Sigmoid colon (tissue), 4 donors: ENCODE results near the gene AKR1C1.
"Not testable (repeated sequence)": the region's sequence is repeated elsewhere in the genome, so short reads cannot be mapped to it uniquely, and the experiment has no call there.

Experiments used
- CTCF ChIP-seq, 4 experiments: fragments of 450-650 bp in 3 of 4; fragments of 200-600 bp in 1 of 4; IDR thresholded peaks; one replicate each; pipeline ENCODE4 v1.5.1; 2016 to 2019; ENCODE audit warnings: antibody characterized with exemption in 4 of 4, mild to moderate bottlenecking in 3 of 4, moderate library complexity in 2 of 4
- POLR2A ChIP-seq, 2 donors: fragments of 450-650 bp; IDR thresholded peaks; one replicate each; pipeline ENCODE4 v1.6.1; 2016; ENCODE audit warnings: antibody characterized with exemption in 2 of 2, mild to moderate bottlenecking in 2 of 2, moderate library complexity in 2 of 2
- POLR2AphosphoS5 ChIP-seq, 4 donors: sonication (generic); formaldehyde crosslinking; IDR thresholded peaks; one replicate each; pipeline ENCODE4 v1.6.1; 2017; ENCODE audit warnings: antibody characterized with exemption in 4 of 4

- TF ChIP-seq CTCF, POLR2AphosphoS5, POLR2A (IDR thresholded peaks at IDR 0.05): not testable (repeated sequence)
Observed at GRCh38 chr10:4974400-4974799, 11.2 kb downstream of the AKR1C1 start.
